ENCODE results near the gene ELL.
A peak's percentile ranks its signal among the peaks of the same experiment; 100 is the strongest.

Gene ELL

DNA sequence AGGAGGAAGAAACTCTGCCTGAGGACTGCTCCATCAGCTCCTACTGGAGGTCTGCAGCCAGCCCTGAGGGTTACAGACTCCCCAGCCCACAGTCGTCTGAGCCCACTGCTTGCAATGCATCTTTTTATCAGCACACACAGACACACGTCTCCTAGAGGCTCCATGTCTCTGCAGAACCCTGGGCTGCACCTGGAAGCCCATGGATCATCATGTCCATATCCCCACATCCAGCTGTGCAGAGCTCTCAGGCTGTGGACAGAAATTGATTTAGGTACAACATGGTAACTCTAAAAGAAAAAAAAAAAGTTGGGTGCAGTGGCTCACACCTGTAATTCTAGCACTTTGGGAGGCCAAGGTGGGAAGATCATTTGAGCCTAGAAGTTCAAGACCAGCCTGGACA, 51.1 kb downstream of the ELL start:
- H3K27ac ChIP-seq: peak overlapping the region; percentile 72
- POLR2A ChIA-PET (ENCODE audit: low non-redundant PET): no interaction called here
- TF ChIP-seq, protein P1, sequence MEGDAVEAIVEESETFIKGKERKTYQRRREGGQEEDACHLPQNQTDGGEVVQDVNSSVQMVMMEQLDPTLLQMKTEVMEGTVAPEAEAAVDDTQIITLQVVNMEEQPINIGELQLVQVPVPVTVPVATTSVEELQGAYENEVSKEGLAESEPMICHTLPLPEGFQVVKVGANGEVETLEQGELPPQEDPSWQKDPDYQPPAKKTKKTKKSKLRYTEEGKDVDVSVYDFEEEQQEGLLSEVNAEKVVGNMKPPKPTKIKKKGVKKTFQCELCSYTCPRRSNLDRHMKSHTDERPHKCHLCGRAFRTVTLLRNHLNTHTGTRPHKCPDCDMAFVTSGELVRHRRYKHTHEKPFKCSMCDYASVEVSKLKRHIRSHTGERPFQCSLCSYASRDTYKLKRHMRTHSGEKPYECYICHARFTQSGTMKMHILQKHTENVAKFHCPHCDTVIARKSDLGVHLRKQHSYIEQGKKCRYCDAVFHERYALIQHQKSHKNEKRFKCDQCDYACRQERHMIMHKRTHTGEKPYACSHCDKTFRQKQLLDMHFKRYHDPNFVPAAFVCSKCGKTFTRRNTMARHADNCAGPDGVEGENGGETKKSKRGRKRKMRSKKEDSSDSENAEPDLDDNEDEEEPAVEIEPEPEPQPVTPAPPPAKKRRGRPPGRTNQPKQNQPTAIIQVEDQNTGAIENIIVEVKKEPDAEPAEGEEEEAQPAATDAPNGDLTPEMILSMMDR (conservative IDR thresholded peaks at IDR 0.05; ENCODE audit: low read depth): no peak
- no peak for DNase-seq (ENCODE audit: low spot score)
- CTCF ChIA-PET: interaction anchor here (0.6 to 3.5 kb wide), 6 partner anchors 10 to 99 kb away, joined by 3 to 21 read pairs (median 4); no protein-coding TSS in a partner anchor

DNA sequence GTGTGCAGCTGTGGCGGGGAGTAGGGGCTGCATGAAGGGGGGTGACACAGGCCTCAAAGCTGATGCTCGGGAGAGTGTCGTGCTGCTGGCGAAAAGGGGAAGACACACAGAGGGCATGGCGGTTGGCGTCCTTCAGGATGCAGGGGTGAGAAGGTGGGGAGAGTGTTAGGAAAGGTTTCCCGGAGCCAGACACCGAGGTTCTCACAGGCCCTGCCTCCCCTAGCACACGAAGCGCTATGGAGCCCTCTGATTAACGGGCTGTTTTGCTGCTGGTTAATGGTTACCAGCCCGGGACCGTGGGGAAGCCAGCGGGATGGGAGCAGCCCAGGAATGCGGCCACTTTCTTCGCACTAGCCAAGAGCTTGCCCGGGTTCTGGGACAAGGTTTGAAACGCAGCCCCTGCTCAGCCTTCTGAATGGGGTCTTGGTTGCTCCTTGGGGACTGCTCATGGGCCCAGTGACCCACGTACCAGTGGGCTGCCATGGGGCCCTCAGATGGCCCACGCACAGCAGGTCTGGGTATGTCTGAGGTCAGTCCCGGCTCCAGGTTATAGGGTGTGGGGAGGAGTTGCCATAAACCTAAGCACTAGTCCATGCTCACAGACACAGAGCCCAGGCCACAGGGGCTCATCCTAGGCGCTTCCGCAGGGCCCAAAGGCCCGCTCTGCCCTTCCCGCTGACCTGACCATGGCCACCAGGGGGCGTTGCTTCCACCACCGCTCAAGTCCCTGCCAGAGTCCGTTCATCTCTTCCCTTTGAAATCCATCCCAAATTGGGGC, 52.6 kb downstream of the ELL start:
- ChIA-PET POLR2A (ENCODE audit: low non-redundant PET) (no interaction called here), CTCF (interaction anchor here (0.7 to 3.5 kb wide), 21 partner anchors 8 to 513 kb away, joined by 3 to 21 read pairs (median 4); no protein-coding TSS in a partner anchor)
- H3K27ac ChIP-seq: peak overlapping the region; percentile 72
- no peak for DNase-seq (ENCODE audit: low spot score)
- TF ChIP-seq, protein P1 (conservative IDR thresholded peaks at IDR 0.05; ENCODE audit: low read depth): peak; percentile 64

DNA sequence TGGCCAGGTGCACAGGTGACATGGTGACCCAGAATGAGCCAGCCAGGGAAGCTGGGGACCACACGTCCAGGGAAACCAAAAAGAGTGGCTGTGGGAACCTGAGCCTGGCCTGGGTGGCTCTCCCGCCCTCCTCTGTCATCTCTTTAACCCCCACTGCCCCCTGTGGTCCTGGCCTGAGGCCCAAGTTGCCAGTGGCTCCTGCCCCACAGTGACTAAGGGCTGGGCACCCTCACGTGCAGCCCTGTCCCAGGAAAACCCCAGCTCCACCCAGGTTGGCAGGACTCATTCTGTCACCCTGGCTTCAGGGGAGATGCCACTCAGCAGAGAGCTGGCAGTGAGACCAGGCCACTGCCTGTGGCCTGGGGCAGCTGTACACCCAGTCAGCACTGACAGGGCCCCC, 53.4 kb downstream of the ELL start:
- TF ChIP-seq, protein P1 (conservative IDR thresholded peaks at IDR 0.05; ENCODE audit: low read depth): no peak
- peak overlapping the region; percentile 72 for H3K27ac ChIP-seq
- POLR2A ChIA-PET (ENCODE audit: low non-redundant PET): no interaction called here
- CTCF ChIA-PET: interaction anchor here (0.6 to 3.5 kb wide), 10 partner anchors 18 to 125 kb away, joined by 3 to 21 read pairs (median 4); no protein-coding TSS in a partner anchor
- no peak for DNase-seq (ENCODE audit: low spot score)

DNA sequence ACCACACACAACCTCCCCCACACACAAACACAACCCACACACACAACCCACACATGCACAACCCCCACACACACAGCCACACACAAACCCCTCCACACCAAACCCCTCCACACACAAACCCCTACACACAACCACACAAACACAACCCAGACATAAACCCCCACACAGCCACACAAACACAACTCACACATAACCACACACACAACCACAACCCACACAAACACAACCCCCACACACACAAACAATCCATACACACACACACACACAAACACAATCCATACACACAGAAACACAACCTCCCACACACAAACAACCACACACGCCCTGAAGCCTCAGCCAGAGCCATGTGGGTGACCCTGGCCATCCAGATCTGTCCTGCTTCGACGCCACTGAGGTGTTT, 53.9 kb downstream of the ELL start:
- peak overlapping the region; percentile 72 for H3K27ac ChIP-seq
- POLR2A ChIA-PET (ENCODE audit: low non-redundant PET): no interaction called here

DNA sequence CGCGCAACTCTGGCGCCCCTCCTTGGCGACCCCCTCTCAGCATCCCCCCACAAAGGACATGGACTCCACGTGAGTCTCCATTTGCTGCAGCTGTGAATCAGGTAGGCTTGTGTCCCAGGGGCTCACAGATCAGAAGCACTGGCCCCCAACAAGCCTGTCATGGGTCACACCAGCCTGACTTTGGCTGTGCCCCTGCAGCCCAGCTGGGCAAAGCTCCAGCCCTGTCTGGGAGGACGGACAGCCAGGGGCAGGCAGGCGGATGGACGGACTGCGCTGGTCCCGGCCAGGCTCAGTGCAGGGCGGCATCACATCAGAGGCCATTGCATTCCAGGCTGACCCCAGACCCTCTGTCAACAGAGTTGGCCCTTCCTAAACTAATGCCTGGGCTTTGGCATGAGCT, 55.5 kb downstream of the ELL start:
- no peak for DNase-seq (ENCODE audit: low spot score)
- POLR2A ChIA-PET (ENCODE audit: low non-redundant PET): no interaction called here
- peak overlapping the region; percentile 93 for H3K27ac ChIP-seq
- TF ChIP-seq, protein P1 (conservative IDR thresholded peaks at IDR 0.05; ENCODE audit: low read depth): no peak
- CTCF ChIA-PET: interaction anchor here (0.6 kb wide), 2 partner anchors 15 to 50 kb away, joined by 3 read pairs; no protein-coding TSS in a partner anchor

More for the DNA sequence above, 53.9 kb downstream of the ELL start:
- CTCF ChIA-PET: interaction anchor here (0.6 to 3.5 kb wide), 7 partner anchors 17 to 117 kb away, joined by 3 to 21 read pairs (median 5); no protein-coding TSS in a partner anchor
- no peak for DNase-seq (ENCODE audit: low spot score)
- TF ChIP-seq, protein P1 (conservative IDR thresholded peaks at IDR 0.05; ENCODE audit: low read depth): no peak

DNA sequence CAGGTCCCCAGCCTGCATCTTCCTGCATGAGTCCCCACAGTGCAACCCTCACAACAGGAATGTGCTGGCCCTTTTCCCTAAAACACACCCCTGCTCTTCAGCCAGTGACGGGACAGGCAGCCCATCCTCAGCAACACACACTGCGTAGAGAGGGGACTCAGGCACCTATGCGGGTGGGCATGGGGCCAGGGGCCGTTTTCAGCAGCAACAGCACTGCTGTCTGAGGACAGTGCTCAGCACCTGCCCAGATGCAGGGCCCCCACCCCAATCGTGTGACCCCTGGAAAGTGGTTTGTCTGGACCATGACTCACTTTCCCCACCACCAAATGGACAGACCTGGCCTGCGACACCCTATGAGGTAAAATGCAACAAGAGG, 55.9 kb downstream of the ELL start:
- ChIA-PET POLR2A (ENCODE audit: low non-redundant PET) (no interaction called here), CTCF (interaction anchor here (0.5 to 0.6 kb wide), 3 partner anchors 15 to 337 kb away, joined by 3 to 4 read pairs (median 3); no protein-coding TSS in a partner anchor)
- DNase-seq (ENCODE audit: low spot score): no peak
- TF ChIP-seq, protein P1 (conservative IDR thresholded peaks at IDR 0.05; ENCODE audit: low read depth): no peak
- peak overlapping the region; percentile 93 for H3K27ac ChIP-seq

Data from RWPE1 (cell line).